Amygdala (tissue), 56 donors: ENCODE data around the gene PLEKHA4.

Experiments used
- DNase-seq, 56 donors: peaks; one replicate each; lab custom pipeline; 2025; lab: John Stamatoyannopoulos, UW

PLEKHA4 gene

GRCh38 chr19:48836089-48837017, 32.1 kb downstream of the PLEKHA4 start, which contains the start of gene HSD17B14:
HSD17B14 (minus strand) TSS chr19:48836491; CDS start chr19:48836411, 80 bp downstream.
- DNase-seq = peak in 36 of 56 donors; percentile 14 to 65 (median 43)

GRCh38 chr19:48835734-48836088, 32.7 kb downstream of the PLEKHA4 start:
- DNase-seq = peak; percentile 7 to 94 (median 76)

GRCh38 chr19:48833977-48834376, 34.4 kb downstream of the PLEKHA4 start:
- no peak for DNase-seq

- no peak for DNase-seq
Observed at GRCh38 chr19:48833049-48833448, 35.4 kb downstream of the PLEKHA4 start.

- no peak for DNase-seq
Observed at GRCh38 chr19:48830965-48831364, 37.5 kb downstream of the PLEKHA4 start.

- no peak for DNase-seq
Observed at GRCh38 chr19:48830088-48830487, 38.3 kb downstream of the PLEKHA4 start.

- DNase-seq = no peak
Observed at GRCh38 chr19:48826606-48827020, 41.8 kb downstream of the PLEKHA4 start.

- no peak for DNase-seq
Observed at GRCh38 chr19:48822514-48822913, 45.9 kb downstream of the PLEKHA4 start.

GRCh38 chr19:48821633-48822032, 46.8 kb downstream of the PLEKHA4 start:
- no peak for DNase-seq

GRCh38 chr19:48819366-48819816, 49.0 kb downstream of the PLEKHA4 start:
- DNase-seq = peak in 36 of 56 donors; percentile 8 to 64 (median 38)

- no peak for DNase-seq
Observed at GRCh38 chr19:48818234-48818820, 50.1 kb downstream of the PLEKHA4 start.

- no peak for DNase-seq
Observed at GRCh38 chr19:48817585-48818124, 50.8 kb downstream of the PLEKHA4 start.

- no peak for DNase-seq
Observed at GRCh38 chr19:48815870-48816501, 52.4 kb downstream of the PLEKHA4 start.

GRCh38 chr19:48814895-48815294, 53.5 kb downstream of the PLEKHA4 start:
- no peak for DNase-seq

- DNase-seq = no peak
Observed at GRCh38 chr19:48813123-48813913, 55.1 kb downstream of the PLEKHA4 start.

- DNase-seq = peak in 52 of 56 donors; percentile 24 to 86 (median 66)
Observed at GRCh38 chr19:48812094-48812929, 56.1 kb downstream of the PLEKHA4 start.

GRCh38 chr19:48810151-48810550, 58.3 kb downstream of the PLEKHA4 start:
- no peak for DNase-seq

GRCh38 chr19:48807590-48808308, 60.7 kb downstream of the PLEKHA4 start:
- no peak for DNase-seq
